A549 (cell line): Measurements from ENCODE around the gene EPHA5. TPM values are rescaled to one million over a fixed set of nuclear protein-coding genes. Genes with fewer than 3 reads are reported as not detected.
A peak's percentile ranks its signal among the peaks of the same experiment; 100 is the strongest.

ENCODE experiments used
- ATAC-seq, 2 experiments: fragments of 200-7000 bp in 1 of 2; fragments of >200 bp in 1 of 2; cut with Nextera tagmentation in 1 of 2; cut with Tn5 transposase in 1 of 2; 3 replicates each; pipeline versions ENCODE4 v1.8.0 to v1.9.1; 2018 to 2020; ENCODE audit warnings: mild to moderate bottlenecking in 1 of 2, moderate library complexity in 1 of 2
- CTCF ChIA-PET: fragments of 300-600 bp; sonication (Branson Sonifier 250); formaldehyde crosslinking; extraction: SDS; loops from one replicate; lab custom pipeline; 2021; ENCODE audit warnings: antibody characterized with exemption, inconsistent platforms; lab: Yijun Ruan, JAX
- POLR2A ChIA-PET: fragments of 350-600 bp; formaldehyde crosslinking; extraction: SDS; loops from one replicate; lab custom pipeline; 2021; ENCODE audit warnings: antibody characterized with exemption, inconsistent platforms; lab: Yijun Ruan, JAX
- DNase-seq, 2 experiments: peaks; one replicate each; pipeline versions ENCODE4 v3.0.0 to v3.0.0-alpha.2; 2011 to 2016; ENCODE audit warnings: low read depth in 1 of 2, low spot score in 1 of 2
- FAIRE-seq: peaks from 2 replicates; lab custom pipeline; 2011; peaks lifted over from hg19 to GRCh38; lab: Jason Lieb, UNC
- H3K27ac ChIP-seq, 2 experiments: fragments of >200 bp; sonication (Bioruptor Twin); formaldehyde crosslinking; 3 replicates each; pipeline ENCODE4 v1.5.1; 2016 to 2017
- H3K4me1 ChIP-seq: fragments of >200 bp; sonication (Bioruptor Twin); formaldehyde crosslinking; 3 replicates; pipeline ENCODE4 v1.6.1; 2016
- H3K4me2 ChIP-seq: fragments of >200 bp; sonication (Bioruptor Twin); formaldehyde crosslinking; 3 replicates; pipeline ENCODE4 v1.6.1; 2016
- H3K4me3 ChIP-seq: fragments of >200 bp; sonication (Bioruptor Twin); formaldehyde crosslinking; 3 replicates; pipeline ENCODE4 v1.5.1; 2016
- H3K9me3 ChIP-seq: fragments of >200 bp; sonication (Bioruptor Twin); formaldehyde crosslinking; 3 replicates; pipeline ENCODE4 v1.6.1; 2016
- CBX2 ChIP-seq: fragments of 200-600 bp; sonication (generic); IDR thresholded peaks from 2 replicates; pipeline ENCODE4 v1.6.1; 2016; ENCODE audit warnings: low read depth, mild to moderate bottlenecking, borderline replicate concordance
- CBX8 ChIP-seq: fragments of 200-600 bp; sonication (generic); IDR thresholded peaks from 2 replicates; pipeline ENCODE4 v1.6.1; 2016
- CEBPB ChIP-seq, 2 experiments: fragments of >200 bp in 1 of 2; sonication (Bioruptor Twin) in 1 of 2; formaldehyde crosslinking in 1 of 2; IDR thresholded peaks; 2 replicates each; pipeline ENCODE4 v1.6.1; 2012 to 2016
- CHD2 ChIP-seq: fragments of 150-350 bp; IDR thresholded peaks from 2 replicates; pipeline ENCODE4 v1.6.1; 2014; ENCODE audit warnings: low read length; ENCODE audit not compliant: partially characterized antibody
- CHD4 ChIP-seq: fragments of 200-600 bp; sonication (generic); IDR thresholded peaks from 2 replicates; pipeline ENCODE4 v1.6.1; 2016; ENCODE audit warnings: antibody characterized with exemption, mild to moderate bottlenecking, borderline replicate concordance
- EHF ChIP-seq: fragments of 250-450 bp; sonication (Bioruptor Pico); IDR thresholded peaks from 2 replicates; pipeline ENCODE4 v1.5.0; 2020; ENCODE audit warnings: mild to moderate bottlenecking
- EP300 ChIP-seq, 2 experiments: fragments of >200 bp; sonication (Bioruptor Twin); formaldehyde crosslinking; IDR thresholded peaks; 2 replicates in 1 of 2; 3 replicates in 1 of 2; pipeline ENCODE4 v1.6.1; 2016 to 2017
- FOSB ChIP-seq: fragments of 250-450 bp; sonication (Bioruptor Pico); IDR thresholded peaks from 2 replicates; pipeline ENCODE4 v1.5.0; 2020; ENCODE audit warnings: mild to moderate bottlenecking, moderate library complexity
- FOSL2 ChIP-seq, 2 experiments: fragments of 450-650 bp in 1 of 2; fragments of >200 bp in 1 of 2; sonication (Bioruptor Twin) in 1 of 2; formaldehyde crosslinking; IDR thresholded peaks; 2 replicates each; pipeline versions ENCODE4 v1.5.0 to v1.6.1; 2016 to 2020; ENCODE audit warnings: mild to moderate bottlenecking in 1 of 2, moderate library complexity in 1 of 2
- FOXS1 ChIP-seq: fragments of 250-450 bp; sonication (Bioruptor Pico); IDR thresholded peaks from 2 replicates; pipeline ENCODE4 v1.5.0; 2020; ENCODE audit warnings: mild to moderate bottlenecking, moderate library complexity
- HOXB5 ChIP-seq: fragments of 250-450 bp; sonication (Bioruptor Pico); IDR thresholded peaks from 2 replicates; pipeline ENCODE4 v1.5.0; 2020; ENCODE audit warnings: mild to moderate bottlenecking, moderate library complexity
- JUN ChIP-seq, 2 experiments: fragments of >200 bp; sonication (Bioruptor Twin); formaldehyde crosslinking; IDR thresholded peaks; 2 replicates in 1 of 2; 3 replicates in 1 of 2; pipeline ENCODE4 v1.6.1; 2016 to 2017
- JUNB ChIP-seq: fragments of >200 bp; sonication (Bioruptor Twin); formaldehyde crosslinking; IDR thresholded peaks from 2 replicates; pipeline ENCODE4 v1.6.1; 2016
- KDM5A ChIP-seq: fragments of 200-600 bp; sonication (generic); IDR thresholded peaks from 2 replicates; pipeline ENCODE4 v1.6.1; 2016; ENCODE audit warnings: antibody characterized with exemption, mild to moderate bottlenecking
- MAFK ChIP-seq: fragments of 450-650 bp; IDR thresholded peaks from 2 replicates; pipeline ENCODE4 v1.6.1; 2014; ENCODE audit not compliant: partially characterized antibody
- NPAS2 ChIP-seq: fragments of 250-450 bp; sonication (Bioruptor Pico); IDR thresholded peaks from 2 replicates; pipeline ENCODE4 v1.8.0; 2022; ENCODE audit warnings: mild to moderate bottlenecking, moderate library complexity, borderline replicate concordance
- ZFP36 ChIP-seq: fragments of 450-650 bp; IDR thresholded peaks from 2 replicates; pipeline ENCODE4 v1.6.1; 2014; ENCODE audit warnings: borderline replicate concordance; ENCODE audit not compliant: partially characterized antibody
- ZNF302 ChIP-seq: fragments of 250-450 bp; sonication (Bioruptor Pico); IDR thresholded peaks from 2 replicates; pipeline ENCODE4 v1.9.0; 2021; ENCODE audit warnings: inconsistent platforms, mild to moderate bottlenecking, moderate library complexity
- WGBS: methylation state at CpG from one replicate; pipeline ENCODE4 v1.1.6; 2017; ENCODE audit errors: missing lambda C conversion rate; 5-methylcytosine and 5-hydroxymethylcytosine counted together
- polyA plus RNA-seq, 4 experiments: library from polyadenylated mRNA; depleted of rRNA in 3 of 4; stranded (reverse); fragments of >200 nt; fragmentation: RNase III in 1 of 4; extraction: RNeasy Plus Mini Kit Qiagen cat#74134 plus additional on column Dnase treatment in 1 of 4; gene quantifications; 2 replicates in 3 of 4; 3 replicates in 1 of 4; pipeline ENCODE4 v1.2.3, GENCODE V29; 2011 to 2017
- TF ChIP-seq, protein P1 (sequence below): fragments of >200 bp; sonication (Bioruptor Twin); formaldehyde crosslinking; IDR thresholded peaks from 3 replicates; pipeline ENCODE4 v1.5.1; 2016
- TF ChIP-seq, protein P2 (sequence below): fragments of 200-600 bp; sonication (generic); IDR thresholded peaks from 2 replicates; pipeline ENCODE4 v1.6.1; 2016; ENCODE audit warnings: antibody characterized with exemption, mild to moderate bottlenecking, moderate library complexity

EPHA5 gene
- polyA plus RNA-seq, 2 of the 4 experiments (the other 2 are of a cell fraction), result 0.96 to 1.1 TPM

DNA sequence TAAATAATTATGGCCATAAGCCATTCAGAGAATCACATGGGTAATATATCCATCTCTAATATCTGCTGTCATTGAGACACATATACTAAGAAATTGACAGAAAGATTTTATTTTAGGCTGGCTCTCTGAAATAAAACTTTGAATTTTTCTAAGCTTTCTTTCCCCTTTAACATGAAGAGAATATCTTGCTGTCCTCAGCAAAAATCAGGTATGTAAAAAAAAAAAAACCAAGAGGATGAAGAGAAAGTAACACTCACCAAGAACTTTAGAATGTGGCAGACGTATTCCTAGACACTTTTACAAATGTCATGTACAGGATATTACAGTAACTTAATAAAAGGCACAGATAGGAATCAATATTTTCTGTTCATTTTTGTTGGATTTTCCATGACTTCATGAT, 65.8 kb downstream of the EPHA5 start:
- Histone ChIP-seq H3K4me2 (no peak overlapping the region), H3K4me3 (no peak overlapping the region), H3K4me1 (no peaks in the 10 kb centered on the region), H3K27ac (no peak overlapping the region), H3K9me3 (no peaks in the 10 kb centered on the region)
- no peak for DNase-seq
- ATAC-seq, result no peak
- WGBS, result 48% methylated on average over 1 of the region's 1 CpG
- ChIA-PET CTCF (no interaction called here), POLR2A (interaction anchor here (0.7 kb wide), 1 partner anchor 17 kb away, joined by 3 read pairs; no protein-coding TSS in a partner anchor)
- FAIRE-seq, result no peak
- TF ChIP-seq MAFK (peak; percentile 23), JUNB (no peak)

DNA sequence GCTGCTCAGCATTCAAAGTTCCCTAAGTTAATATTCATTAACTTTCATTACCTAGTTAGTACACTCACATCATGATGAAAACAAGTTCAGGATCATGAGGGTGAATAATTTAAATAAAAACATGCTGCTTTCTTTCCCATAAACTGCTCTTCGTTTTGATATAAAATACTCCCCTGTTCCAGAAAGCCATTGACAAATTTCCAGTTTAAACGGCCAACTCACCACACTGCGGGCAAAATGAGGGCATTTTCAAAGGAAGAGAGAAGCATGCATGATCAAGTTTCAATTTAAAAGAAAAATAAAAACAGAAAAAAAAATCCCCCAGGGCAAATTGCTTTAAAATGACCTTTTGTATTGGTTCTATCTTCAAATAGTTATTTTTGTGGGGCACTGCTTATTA, 69.6 kb downstream of the EPHA5 start:
- 53% methylated on average over 3 of the region's 3 CpGs for WGBS
- Histone ChIP-seq H3K9me3 (no peaks in the 10 kb centered on the region), H3K4me2 (no peak overlapping the region), H3K4me3 (no peak overlapping the region), H3K4me1 (no peaks in the 10 kb centered on the region), H3K27ac (no peak overlapping the region)
- DNase-seq, result no peak
- CTCF ChIA-PET, result interaction anchor here (0.7 kb wide), 1 partner anchor 16 kb away, joined by 4 read pairs; no protein-coding TSS in a partner anchor
- POLR2A ChIA-PET, result no interaction called here
- no peak for FAIRE-seq
- no peak for TF ChIP-seq CBX2
- no peak for TF ChIP-seq EHF (CRISPR knock-in tag)
- no peak for TF ChIP-seq ZNF302 (CRISPR knock-in tag)
- TF ChIP-seq EP300 (IDR thresholded peaks at IDR 0.05), result no peak
- TF ChIP-seq FOSB (CRISPR knock-in tag), result no peak
- TF ChIP-seq CBX8, result no peak
- no peak for TF ChIP-seq ZFP36
- no peak for TF ChIP-seq KDM5A
- TF ChIP-seq, protein P1, sequence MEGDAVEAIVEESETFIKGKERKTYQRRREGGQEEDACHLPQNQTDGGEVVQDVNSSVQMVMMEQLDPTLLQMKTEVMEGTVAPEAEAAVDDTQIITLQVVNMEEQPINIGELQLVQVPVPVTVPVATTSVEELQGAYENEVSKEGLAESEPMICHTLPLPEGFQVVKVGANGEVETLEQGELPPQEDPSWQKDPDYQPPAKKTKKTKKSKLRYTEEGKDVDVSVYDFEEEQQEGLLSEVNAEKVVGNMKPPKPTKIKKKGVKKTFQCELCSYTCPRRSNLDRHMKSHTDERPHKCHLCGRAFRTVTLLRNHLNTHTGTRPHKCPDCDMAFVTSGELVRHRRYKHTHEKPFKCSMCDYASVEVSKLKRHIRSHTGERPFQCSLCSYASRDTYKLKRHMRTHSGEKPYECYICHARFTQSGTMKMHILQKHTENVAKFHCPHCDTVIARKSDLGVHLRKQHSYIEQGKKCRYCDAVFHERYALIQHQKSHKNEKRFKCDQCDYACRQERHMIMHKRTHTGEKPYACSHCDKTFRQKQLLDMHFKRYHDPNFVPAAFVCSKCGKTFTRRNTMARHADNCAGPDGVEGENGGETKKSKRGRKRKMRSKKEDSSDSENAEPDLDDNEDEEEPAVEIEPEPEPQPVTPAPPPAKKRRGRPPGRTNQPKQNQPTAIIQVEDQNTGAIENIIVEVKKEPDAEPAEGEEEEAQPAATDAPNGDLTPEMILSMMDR, result no peak
- TF ChIP-seq CHD4, result no peak
- TF ChIP-seq CHD2, result no peak
- no peak for TF ChIP-seq CEBPB (IDR thresholded peaks at IDR 0.05)
- no peak for TF ChIP-seq FOXS1 (CRISPR knock-in tag)
- no peak for TF ChIP-seq JUN (IDR thresholded peaks at IDR 0.05)
- no peak for TF ChIP-seq HOXB5 (CRISPR knock-in tag)
- TF ChIP-seq, protein P2, sequence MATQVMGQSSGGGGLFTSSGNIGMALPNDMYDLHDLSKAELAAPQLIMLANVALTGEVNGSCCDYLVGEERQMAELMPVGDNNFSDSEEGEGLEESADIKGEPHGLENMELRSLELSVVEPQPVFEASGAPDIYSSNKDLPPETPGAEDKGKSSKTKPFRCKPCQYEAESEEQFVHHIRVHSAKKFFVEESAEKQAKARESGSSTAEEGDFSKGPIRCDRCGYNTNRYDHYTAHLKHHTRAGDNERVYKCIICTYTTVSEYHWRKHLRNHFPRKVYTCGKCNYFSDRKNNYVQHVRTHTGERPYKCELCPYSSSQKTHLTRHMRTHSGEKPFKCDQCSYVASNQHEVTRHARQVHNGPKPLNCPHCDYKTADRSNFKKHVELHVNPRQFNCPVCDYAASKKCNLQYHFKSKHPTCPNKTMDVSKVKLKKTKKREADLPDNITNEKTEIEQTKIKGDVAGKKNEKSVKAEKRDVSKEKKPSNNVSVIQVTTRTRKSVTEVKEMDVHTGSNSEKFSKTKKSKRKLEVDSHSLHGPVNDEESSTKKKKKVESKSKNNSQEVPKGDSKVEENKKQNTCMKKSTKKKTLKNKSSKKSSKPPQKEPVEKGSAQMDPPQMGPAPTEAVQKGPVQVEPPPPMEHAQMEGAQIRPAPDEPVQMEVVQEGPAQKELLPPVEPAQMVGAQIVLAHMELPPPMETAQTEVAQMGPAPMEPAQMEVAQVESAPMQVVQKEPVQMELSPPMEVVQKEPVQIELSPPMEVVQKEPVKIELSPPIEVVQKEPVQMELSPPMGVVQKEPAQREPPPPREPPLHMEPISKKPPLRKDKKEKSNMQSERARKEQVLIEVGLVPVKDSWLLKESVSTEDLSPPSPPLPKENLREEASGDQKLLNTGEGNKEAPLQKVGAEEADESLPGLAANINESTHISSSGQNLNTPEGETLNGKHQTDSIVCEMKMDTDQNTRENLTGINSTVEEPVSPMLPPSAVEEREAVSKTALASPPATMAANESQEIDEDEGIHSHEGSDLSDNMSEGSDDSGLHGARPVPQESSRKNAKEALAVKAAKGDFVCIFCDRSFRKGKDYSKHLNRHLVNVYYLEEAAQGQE, result no peak
- ATAC-seq, result no peak

DNA sequence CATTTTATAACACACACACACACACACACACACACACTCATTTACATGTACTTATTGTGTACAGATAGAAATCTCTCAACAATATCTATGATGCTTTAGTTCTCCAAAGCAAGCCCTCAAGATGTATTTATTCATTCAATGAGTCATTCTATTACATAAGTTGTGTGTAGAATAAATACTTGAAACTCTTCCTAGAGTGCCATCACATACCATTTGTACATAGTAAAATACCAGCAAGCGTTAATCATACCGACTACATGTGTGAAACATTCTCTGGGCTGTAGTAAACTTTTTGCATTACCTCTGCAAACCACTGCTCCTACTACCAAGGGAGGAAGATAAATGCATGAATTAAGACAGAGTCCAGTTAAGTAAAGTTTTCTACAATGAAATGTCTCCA, 70.9 kb downstream of the EPHA5 start:
- Histone ChIP-seq H3K4me1 (no peaks in the 10 kb centered on the region), H3K27ac (no peak overlapping the region), H3K4me2 (no peak overlapping the region), H3K4me3 (no peak overlapping the region), H3K9me3 (no peaks in the 10 kb centered on the region)
- FAIRE-seq (no peak), ATAC-seq (no peak), DNase-seq (peak in 1 of 2 experiments; percentile 0)
- POLR2A ChIA-PET, result no interaction called here
- CTCF ChIA-PET, result no interaction called here
- 35% methylated on average over 2 of the region's 2 CpGs for WGBS
- no peak for TF ChIP-seq FOSL2 (IDR thresholded peaks at IDR 0.05)
- peak; percentile 37; the same call in 1 of the 2 replicates for TF ChIP-seq FOSL2 (CRISPR knock-in tag; IDR thresholded peaks at IDR 0.05)
- no peak for TF ChIP-seq NPAS2 (CRISPR knock-in tag)
- no peak for TF ChIP-seq KDM5A
